Measurements from ENCODE around the gene LPAR5. TPM values are rescaled to one million over a fixed set of nuclear protein-coding genes. Genes with fewer than 3 reads are reported as not detected.

Gene LPAR5
- total RNA-seq, 4 donors from 2014 or later: 1.8 to 11.4 (median 3.2) TPM

GRCh38 chr12:6607751-6608591 is 27.8 kb downstream of the LPAR5 start:
- peak in 1 of 2 donors; percentile 50 for DNase-seq (ENCODE audit: low spot score in 2 of 2)
- WGBS, 2 donors: 3% methylated on average over 8 of the region's 8 CpGs
- peak overlapping the region; percentile 79 to 100 (median 96) for H3K27ac ChIP-seq

DNA sequence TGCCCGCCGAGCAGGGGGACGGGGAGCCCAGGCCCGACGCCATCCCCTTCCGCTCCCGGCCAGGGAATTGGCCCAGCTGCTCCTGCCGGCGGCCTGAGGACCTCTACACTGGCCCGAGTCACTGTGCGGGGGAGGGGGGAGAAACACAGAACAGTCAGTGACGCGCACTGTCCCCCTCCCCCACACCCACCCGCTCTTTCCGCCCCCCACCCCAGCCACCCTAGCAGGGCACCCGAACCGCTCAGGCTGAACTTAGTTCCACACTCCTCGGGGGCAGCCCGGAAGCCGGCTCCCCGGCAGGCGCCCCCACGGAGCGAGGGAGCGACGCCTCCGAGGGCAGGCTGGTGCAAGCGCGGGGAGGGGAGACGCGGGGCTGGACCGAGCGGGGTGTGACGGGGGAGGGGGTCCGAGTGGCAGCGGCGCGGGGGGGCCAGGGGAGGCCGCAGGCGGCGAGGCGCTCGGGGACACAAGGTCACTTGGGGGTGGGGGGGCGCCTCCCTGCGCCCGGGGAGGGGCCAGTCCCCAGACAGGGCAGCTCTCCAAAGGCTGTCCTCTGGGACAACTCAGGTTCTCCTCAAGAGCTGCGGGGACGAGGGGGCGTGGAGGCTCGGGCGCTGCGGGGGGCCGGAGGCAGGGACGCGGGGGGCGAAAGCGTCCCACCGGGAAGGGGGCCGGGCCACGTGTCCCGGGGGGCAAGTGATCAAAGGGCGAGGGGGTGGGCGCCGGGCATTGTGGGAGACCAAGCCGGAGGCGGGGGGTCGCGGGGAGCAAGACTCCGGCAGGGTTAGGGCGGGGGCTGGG is 29.2 kb downstream of the LPAR5 start:
- TF ChIP-seq POLR2A (IDR thresholded peaks at IDR 0.05): no peak
- peak in 1 of 2 donors; percentile 41 for TF ChIP-seq EP300 (IDR thresholded peaks at IDR 0.05)
- Histone ChIP-seq H3K4me3 (peak overlapping the region; percentile 89 to 95 (median 92)), H3K27me3 (no peaks in the 10 kb centered on the region), H3K4me1 (peaks cover 3 to 56% (median 41%) of the 10 kb centered on the region in 4 donors), H3K27ac (peak overlapping the region; percentile 96 to 100 (median 96)), H3K36me3 (peaks cover 3 to 10% (median 8%) of the 10 kb centered on the region in 3 donors), H3K9me3 (peaks cover 0 to 7% (median 0%) of the 10 kb centered on the region in 4 donors)
- peak; percentile 43 to 67 for DNase-seq (ENCODE audit: low spot score in 2 of 2)
- 1% methylated on average over 44 of the region's 70 CpGs; no CpG with 5 or more reads in 1 of the 2 donors for WGBS, 2 donors

More at GRCh38 chr12:6607751-6608591, 27.8 kb downstream of the LPAR5 start:
- Histone ChIP-seq H3K4me3 (no peak overlapping the region), H3K9me3 (peaks cover 0 to 7% (median 0%) of the 10 kb centered on the region in 4 donors), H3K36me3 (no peaks in the 10 kb centered on the region), H3K27me3 (no peaks in the 10 kb centered on the region), H3K4me1 (peaks cover 3 to 56% (median 43%) of the 10 kb centered on the region in 4 donors)
- TF ChIP-seq, protein P1, sequence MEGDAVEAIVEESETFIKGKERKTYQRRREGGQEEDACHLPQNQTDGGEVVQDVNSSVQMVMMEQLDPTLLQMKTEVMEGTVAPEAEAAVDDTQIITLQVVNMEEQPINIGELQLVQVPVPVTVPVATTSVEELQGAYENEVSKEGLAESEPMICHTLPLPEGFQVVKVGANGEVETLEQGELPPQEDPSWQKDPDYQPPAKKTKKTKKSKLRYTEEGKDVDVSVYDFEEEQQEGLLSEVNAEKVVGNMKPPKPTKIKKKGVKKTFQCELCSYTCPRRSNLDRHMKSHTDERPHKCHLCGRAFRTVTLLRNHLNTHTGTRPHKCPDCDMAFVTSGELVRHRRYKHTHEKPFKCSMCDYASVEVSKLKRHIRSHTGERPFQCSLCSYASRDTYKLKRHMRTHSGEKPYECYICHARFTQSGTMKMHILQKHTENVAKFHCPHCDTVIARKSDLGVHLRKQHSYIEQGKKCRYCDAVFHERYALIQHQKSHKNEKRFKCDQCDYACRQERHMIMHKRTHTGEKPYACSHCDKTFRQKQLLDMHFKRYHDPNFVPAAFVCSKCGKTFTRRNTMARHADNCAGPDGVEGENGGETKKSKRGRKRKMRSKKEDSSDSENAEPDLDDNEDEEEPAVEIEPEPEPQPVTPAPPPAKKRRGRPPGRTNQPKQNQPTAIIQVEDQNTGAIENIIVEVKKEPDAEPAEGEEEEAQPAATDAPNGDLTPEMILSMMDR (IDR thresholded peaks at IDR 0.05): no peak
- TF ChIP-seq EP300 (IDR thresholded peaks at IDR 0.05) (no peak), POLR2A (IDR thresholded peaks at IDR 0.05) (no peak)

DNA sequence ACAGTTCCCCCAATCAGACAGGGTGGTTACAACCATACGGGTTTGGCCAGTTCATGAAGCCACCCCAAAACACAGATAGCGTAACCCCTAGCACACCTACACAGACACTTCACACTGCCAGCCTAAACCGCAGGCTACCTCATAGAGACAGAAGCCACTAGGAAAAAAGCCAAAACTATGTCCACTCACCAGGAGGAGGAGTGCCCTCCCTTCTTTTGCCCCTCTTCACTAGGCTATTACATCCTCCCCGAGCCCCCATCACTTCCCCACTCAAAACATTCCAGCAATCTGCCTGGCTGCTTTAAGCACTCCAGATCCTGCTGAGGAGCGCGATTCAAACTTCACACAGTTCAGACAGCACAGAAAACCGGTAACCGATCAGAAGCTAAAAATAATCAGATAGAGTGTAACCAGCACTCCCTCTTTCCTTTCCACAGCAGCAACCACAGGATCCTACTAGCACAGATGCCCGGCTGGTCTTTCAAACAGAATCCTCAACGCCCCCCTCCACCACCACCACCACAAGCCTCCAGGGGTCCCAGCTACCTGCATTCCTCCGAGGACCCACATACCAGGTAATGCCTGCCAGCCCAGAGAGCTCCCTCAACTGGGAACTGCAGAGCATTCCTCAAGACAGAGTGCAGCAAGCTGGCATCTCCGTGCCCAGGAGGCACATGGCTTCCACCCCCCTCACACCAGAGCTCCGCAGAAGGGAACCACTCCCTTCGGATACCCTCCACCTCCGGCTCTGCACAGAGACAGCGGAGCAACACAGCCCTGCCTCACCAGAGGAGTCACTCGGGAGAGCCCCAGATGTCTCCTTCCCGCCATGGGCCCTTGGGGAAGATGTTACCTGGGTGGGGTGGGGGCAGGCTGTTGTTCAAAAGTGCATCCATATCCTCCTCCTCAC is 30.1 kb downstream of the LPAR5 start:
- Histone ChIP-seq H3K27me3 (no peaks in the 10 kb centered on the region), H3K4me1 (peaks cover 3 to 60% (median 40%) of the 10 kb centered on the region in 4 donors), H3K9me3 (peaks cover 0 to 7% (median 0%) of the 10 kb centered on the region in 4 donors), H3K4me3 (peak overlapping the region; percentile 89 to 95 (median 92)), H3K36me3 (peaks cover 10 to 18% (median 17%) of the 10 kb centered on the region in 3 donors), H3K27ac (peak overlapping the region; percentile 96 to 100 (median 96))
- DNase-seq (ENCODE audit: low spot score in 2 of 2): no peak
- TF ChIP-seq EP300 (IDR thresholded peaks at IDR 0.05) (no peak), POLR2A (IDR thresholded peaks at IDR 0.05) (no peak)
- TF ChIP-seq, protein P1 (IDR thresholded peaks at IDR 0.05): no peak
- 3 to 5% methylated on average over 16 to 18 of the region's 18 CpGs for WGBS, 2 donors

- no peaks in the 10 kb centered on the region for H3K27me3 ChIP-seq
- H3K27ac ChIP-seq: peak overlapping the region; percentile 96 to 100 (median 96)
- peaks cover 3 to 58% (median 40%) of the 10 kb centered on the region in 4 donors for H3K4me1 ChIP-seq
- 35 to 36% methylated on average over 6 of the region's 6 CpGs for WGBS, 2 donors
- no peak for TF ChIP-seq EP300 (IDR thresholded peaks at IDR 0.05)
- TF ChIP-seq, protein P1 (IDR thresholded peaks at IDR 0.05): no peak
- no peak for TF ChIP-seq POLR2A (IDR thresholded peaks at IDR 0.05)
- no peak for DNase-seq (ENCODE audit: low spot score in 2 of 2)
- H3K9me3 ChIP-seq: peaks cover 0 to 7% (median 0%) of the 10 kb centered on the region in 4 donors
- peak overlapping the region; percentile 89 to 95 (median 92) for H3K4me3 ChIP-seq
- peaks cover 10 to 30% (median 28%) of the 10 kb centered on the region in 3 donors for H3K36me3 ChIP-seq
These were observed 31.3 kb downstream of the LPAR5 start for GRCh38 chr12:6604259-6605029.
